SU-DHL-6 (cell line): ENCODE data around the gene FYTTD1.
"Not testable (repeated sequence)": the region's sequence is repeated elsewhere in the genome, so short reads cannot be mapped to it uniquely, and the experiment has no call there.

ENCODE experiments used
- H2AFZ ChIP-seq: fragments of 200-600 bp; sonication (generic); 2 replicates; pipeline ENCODE4 v1.6.1; 2014; ENCODE audit warnings: low read depth, mild to moderate bottlenecking, moderate library complexity, mixed read lengths, antibody characterized with exemption, low read length; ENCODE audit not compliant: severe bottlenecking
- H3F3A ChIP-seq: fragments of 200-600 bp; shearing (Covaris generic); 2 replicates; pipeline ENCODE4 v1.6.0; 2016; ENCODE audit warnings: antibody characterized with exemption, mild to moderate bottlenecking; ENCODE audit not compliant: insufficient read depth
- H3K27ac ChIP-seq: fragments of 200-600 bp; sonication (generic); 2 replicates; pipeline ENCODE4 v1.5.1; 2016; ENCODE audit warnings: low read depth, mild to moderate bottlenecking, low read length, moderate library complexity, mixed read lengths
- H3K27me3 ChIP-seq: fragments of 200-600 bp; sonication (generic), shearing (Covaris generic); 2 replicates; pipeline ENCODE4 v1.6.0; 2014; ENCODE audit warnings: mild to moderate bottlenecking, low read length
- H3K36me3 ChIP-seq: fragments of 200-600 bp; sonication (generic); 2 replicates; pipeline ENCODE4 v1.6.1; 2014; ENCODE audit warnings: mild to moderate bottlenecking, low read length, mixed read lengths
- H3K4me2 ChIP-seq: fragments of 300-600, 200-600 bp; shearing (Covaris generic), sonication (generic); 2 replicates; pipeline ENCODE4 v1.6.0; 2014; ENCODE audit warnings: low read length, low read depth, mild to moderate bottlenecking; ENCODE audit not compliant: poor library complexity, severe bottlenecking
- H3K4me3 ChIP-seq: fragments of 200-600 bp; sonication (generic); 2 replicates; pipeline ENCODE4 v1.5.1; 2014; ENCODE audit warnings: antibody characterized with exemption, low read length, mild to moderate bottlenecking, mixed read lengths; ENCODE audit not compliant: insufficient read depth, poor library complexity, severe bottlenecking
- H3K79me2 ChIP-seq: fragments of 200-600 bp; sonication (generic); 2 replicates; pipeline ENCODE4 v1.6.1; 2014; ENCODE audit warnings: mild to moderate bottlenecking, low read length, moderate library complexity; ENCODE audit not compliant: insufficient read depth
- H3K9ac ChIP-seq: fragments of 200-600 bp; sonication (generic); 2 replicates; pipeline ENCODE4 v1.7.0; 2014; ENCODE audit warnings: mild to moderate bottlenecking, low read length
- H3K9me2 ChIP-seq: fragments of 200-600 bp; sonication (generic); replicated peaks from 2 replicates; pipeline ENCODE4 v1.6.1; 2014; ENCODE audit warnings: low read length; ENCODE audit not compliant: insufficient read depth
- H3K9me3 ChIP-seq: fragments of 200-600 bp; sonication (generic); 2 replicates; pipeline ENCODE4 v1.6.1; 2014; ENCODE audit warnings: low read length, mixed read lengths; ENCODE audit not compliant: insufficient read depth
- H4K20me1 ChIP-seq: fragments of 200-600 bp; sonication (generic); 2 replicates; pipeline ENCODE4 v1.6.1; 2014; ENCODE audit warnings: low read depth, mild to moderate bottlenecking, antibody characterized with exemption, low read length, moderate library complexity, mixed read lengths
- CTCF ChIP-seq: fragments of 200-600 bp; sonication (generic); IDR thresholded peaks from one replicate; pipeline ENCODE4 v1.5.1; 2017; ENCODE audit warnings: antibody characterized with exemption, mild to moderate bottlenecking, low read length, moderate library complexity; ENCODE audit not compliant: insufficient read depth, poor library complexity, severe bottlenecking
- EZH2phosphoT487 ChIP-seq: fragments of 200-600 bp; sonication (generic), shearing (Covaris generic); conservative IDR thresholded peaks from 2 replicates; pipeline ENCODE4 v1.6.1; 2018; ENCODE audit warnings: mild to moderate bottlenecking, antibody characterized with exemption, low read length, moderate library complexity, mixed read lengths

FYTTD1 gene

GRCh38 chr3:197706658-197707057 is 43.0 kb upstream of the FYTTD1 start:
- no peaks in the 10 kb centered on the region for H3K9me3 ChIP-seq
- H3K27ac ChIP-seq = no peak overlapping the region
- no peak overlapping the region for H3K4me3 ChIP-seq
- 0 out of 2 replicates have a peak, but pooled peaks cover 4% of the 10 kb centered on the region for H3K36me3 ChIP-seq
- H3K9me2 ChIP-seq = no peaks in the 10 kb centered on the region
- H4K20me1 ChIP-seq = no peaks in the 10 kb centered on the region
- peaks cover 13% of the 10 kb centered on the region; the same call in 1 of the 2 replicates for H3F3A ChIP-seq
- TF ChIP-seq EZH2phosphoT487 (no peak), CTCF (no peak)
- H3K27me3 ChIP-seq = no peaks in the 10 kb centered on the region
- H3K79me2 ChIP-seq = peaks cover 33% of the 10 kb centered on the region
- H3K9ac ChIP-seq = no peak overlapping the region
- H2AFZ ChIP-seq = no peak overlapping the region
- H3K4me2 ChIP-seq = no peak overlapping the region

DNA sequence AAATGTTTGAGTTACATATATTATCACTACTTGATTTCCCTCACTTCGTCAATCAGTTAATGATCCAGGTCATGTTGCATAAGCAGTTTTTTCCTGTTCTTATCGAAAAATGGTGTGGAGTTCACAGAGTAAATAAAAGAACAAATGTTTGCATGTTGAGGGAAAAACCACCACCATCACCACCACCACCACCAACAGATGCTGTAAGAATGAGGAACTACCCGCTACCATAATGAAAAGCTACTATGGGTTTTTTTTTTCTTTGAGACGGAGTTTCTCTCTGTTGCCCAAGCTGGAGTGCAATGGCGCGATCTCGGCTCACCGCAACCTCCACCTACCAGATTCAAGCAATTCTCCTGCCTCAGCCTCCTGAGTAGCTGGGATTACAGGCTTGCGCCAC is 40.5 kb upstream of the FYTTD1 start:
- peaks cover 39% of the 10 kb centered on the region for H3K79me2 ChIP-seq
- H3K9ac ChIP-seq = no peak overlapping the region

GRCh38 chr3:197710965-197711364 is 38.7 kb upstream of the FYTTD1 start:
- not testable (repeated sequence) for H3K9ac ChIP-seq, H3K36me3 ChIP-seq, H3K9me3 ChIP-seq, H3K27me3 ChIP-seq, H2AFZ ChIP-seq, H4K20me1 ChIP-seq, H3K4me2 ChIP-seq, H3K9me2 ChIP-seq, H3K4me3 ChIP-seq
- Histone ChIP-seq H3F3A (peaks cover 19% of the 10 kb centered on the region; the same call in 1 of the 2 replicates), H3K79me2 (peaks cover 35% of the 10 kb centered on the region), H3K27ac (0 out of 2 replicates have a peak overlapping the region, but pooled peaks have one; percentile 72)

More for the DNA sequence above, 40.5 kb upstream of the FYTTD1 start:
- H3K9me3 ChIP-seq = no peaks in the 10 kb centered on the region
- no peaks in the 10 kb centered on the region for H3K9me2 ChIP-seq
- TF ChIP-seq CTCF (no peak), EZH2phosphoT487 (no peak)
- H3K27ac ChIP-seq = peak overlapping the region; percentile 46; the same call in 1 of the 2 replicates
- H2AFZ ChIP-seq = no peak overlapping the region
- no peaks in the 10 kb centered on the region for H3K27me3 ChIP-seq
- no peaks in the 10 kb centered on the region for H4K20me1 ChIP-seq
- 0 out of 2 replicates have a peak, but pooled peaks cover 4% of the 10 kb centered on the region for H3K36me3 ChIP-seq
- H3K4me3 ChIP-seq = no peak overlapping the region
- peaks cover 19% of the 10 kb centered on the region; the same call in 1 of the 2 replicates for H3F3A ChIP-seq
- H3K4me2 ChIP-seq = no peak overlapping the region

GRCh38 chr3:197711973-197712707 is 37.5 kb upstream of the FYTTD1 start:
- TF ChIP-seq EZH2phosphoT487 (no peak), CTCF (no peak)
- Histone ChIP-seq H3K9ac (peak overlapping the region; percentile 21), H3K9me2 (no peaks in the 10 kb centered on the region), H2AFZ (no peak overlapping the region), H3K9me3 (no peaks in the 10 kb centered on the region), H4K20me1 (no peaks in the 10 kb centered on the region), H3K4me3 (peak overlapping the region; percentile 35), H3F3A (peaks cover 19% of the 10 kb centered on the region; the same call in 1 of the 2 replicates), H3K79me2 (peaks cover 35% of the 10 kb centered on the region), H3K27me3 (no peaks in the 10 kb centered on the region), H3K27ac (peak overlapping the region; percentile 72), H3K36me3 (0 out of 2 replicates have a peak, but pooled peaks cover 4% of the 10 kb centered on the region), H3K4me2 (peak overlapping the region; percentile 69)
